HG03095 (cell line): ENCODE results near the gene TRPM1.

ENCODE experiments used
- ATAC-seq: cut with Tn5 transposase; IDR thresholded peaks from one replicate; pipeline ENCODE4 v1.9.1; 2021; ENCODE audit warnings: moderate library complexity; ENCODE audit not compliant: unreplicated experiment

Gene TRPM1

DNA sequence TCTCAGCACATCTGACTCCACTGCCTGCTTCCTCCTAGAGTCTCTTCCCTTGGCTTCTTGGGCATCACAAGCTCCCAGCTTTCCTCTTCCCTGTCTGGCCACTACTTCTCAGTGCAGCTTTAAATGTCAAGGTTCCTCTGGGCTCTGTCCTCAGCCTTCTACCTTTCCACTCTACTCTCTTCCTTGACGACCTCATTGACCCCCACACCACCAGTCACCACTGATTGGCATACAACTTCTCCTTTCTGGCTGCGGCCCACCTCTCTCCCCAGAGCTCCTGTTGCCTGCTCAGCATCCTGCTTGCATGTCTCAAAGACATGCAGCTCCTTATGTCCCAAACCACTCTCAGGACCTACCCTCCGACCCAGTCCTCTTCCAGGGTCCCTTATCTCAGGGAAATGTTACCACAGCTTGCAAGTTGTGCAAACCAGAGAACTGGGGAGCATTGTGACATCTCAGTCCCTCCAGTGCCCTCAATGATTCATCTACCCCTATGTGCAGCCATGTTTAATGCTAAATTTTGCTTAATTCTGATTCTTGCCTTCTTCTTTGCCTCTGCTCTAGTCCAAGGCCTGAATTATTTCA, 49.9 kb downstream of the TRPM1 start:
- no peak for ATAC-seq

DNA sequence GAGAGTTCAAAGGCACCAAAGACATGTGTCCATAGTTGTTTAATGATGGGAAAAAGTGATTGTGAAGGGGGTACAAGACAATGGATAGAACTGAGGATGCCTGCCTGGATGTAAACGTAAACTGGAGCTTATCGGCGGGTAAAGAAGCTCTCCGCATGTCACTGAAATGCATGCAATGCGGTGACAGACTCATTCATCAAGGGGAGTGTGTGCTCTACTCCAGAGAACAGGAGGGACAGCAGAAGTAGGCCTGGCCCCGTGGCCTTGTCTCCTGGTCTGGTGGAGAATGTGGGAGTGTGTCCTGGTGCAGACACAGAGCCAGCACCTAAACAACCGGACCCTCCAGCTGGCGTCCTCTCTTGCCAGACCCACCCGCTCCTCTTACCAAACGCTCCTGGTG, 50.6 kb downstream of the TRPM1 start:
- no peak for ATAC-seq

DNA sequence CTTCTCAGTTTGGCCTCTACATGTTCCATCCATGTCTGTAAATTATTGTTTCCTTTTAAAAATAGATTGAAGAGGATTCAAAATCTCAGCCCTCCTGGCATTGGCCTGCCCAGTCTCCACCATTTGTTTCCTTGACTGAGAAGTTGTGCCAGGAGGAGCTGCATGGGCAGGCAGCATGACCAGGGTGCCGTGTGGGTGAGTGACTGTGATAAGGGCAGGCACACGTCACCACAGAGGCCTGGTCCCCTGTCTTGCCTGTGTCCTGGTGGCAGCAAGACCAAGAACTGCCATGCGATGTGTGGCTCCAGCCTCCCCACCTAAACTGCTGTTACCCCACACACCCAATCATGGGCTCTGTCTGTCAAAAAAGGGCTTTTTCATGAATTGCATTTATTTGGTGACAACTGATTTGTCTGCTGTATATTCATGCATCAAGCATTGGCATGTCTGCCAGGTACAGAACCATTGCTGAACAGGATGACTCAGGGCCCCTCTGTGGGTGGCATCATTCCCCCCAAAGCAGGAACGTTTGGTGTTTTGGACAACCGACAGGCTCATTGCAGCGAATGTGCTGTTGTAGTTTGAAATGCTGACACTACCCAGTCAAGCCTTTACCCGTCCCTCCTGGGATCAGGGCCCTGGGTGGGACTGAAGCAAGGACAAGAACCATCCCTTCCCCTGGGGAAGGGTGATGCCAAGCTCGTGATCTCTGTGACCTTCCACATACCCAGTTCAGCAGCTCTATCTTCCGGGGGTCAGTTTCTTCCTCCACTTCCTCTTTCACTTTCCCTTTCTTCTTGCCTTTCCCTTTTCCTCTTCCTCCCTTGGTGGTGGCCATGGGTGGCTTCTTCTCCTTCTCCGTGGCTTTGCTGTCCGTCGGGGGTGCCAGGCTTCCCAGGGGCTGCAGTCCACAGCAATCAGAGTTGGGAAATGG, 51.6 kb downstream of the TRPM1 start:
- ATAC-seq: no peak

DNA sequence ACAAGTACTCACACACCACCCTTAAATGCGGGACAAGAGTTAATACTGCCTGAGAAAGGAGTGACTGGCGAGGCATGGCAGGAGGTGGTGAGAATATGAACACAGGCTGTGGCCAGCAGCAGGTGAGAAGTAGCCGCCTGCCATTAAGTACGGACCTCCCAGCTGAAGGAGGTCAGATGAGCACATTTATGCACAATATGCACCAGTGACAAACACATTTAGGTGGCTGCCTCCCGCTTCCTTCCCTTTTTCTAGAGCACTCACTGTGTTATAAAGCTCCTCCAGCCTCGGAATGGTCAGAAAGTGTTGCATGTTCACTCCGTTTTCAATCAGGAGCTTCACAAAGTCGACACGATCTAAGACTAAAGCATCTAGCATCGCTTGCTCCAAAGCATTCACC, 52.4 kb downstream of the TRPM1 start:
- no peak for ATAC-seq

DNA sequence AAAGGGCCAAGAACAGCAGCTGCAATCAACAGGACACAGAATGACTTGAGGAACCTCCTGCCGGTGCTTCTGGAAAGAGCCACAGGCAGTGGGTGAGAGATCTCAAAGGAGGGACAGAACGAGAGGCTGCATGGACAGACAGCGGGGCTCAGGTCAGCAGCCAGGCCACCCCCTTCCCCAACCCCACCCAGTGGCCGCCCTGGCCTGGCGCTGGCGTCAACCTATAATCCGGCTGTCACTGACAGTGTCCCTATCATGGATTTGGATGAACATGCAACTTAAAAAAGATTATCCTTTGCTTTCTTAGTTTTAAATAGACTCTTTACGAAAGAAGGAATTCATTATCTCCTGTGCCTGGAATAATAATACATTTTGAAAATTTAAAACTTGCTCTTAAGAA, 54.1 kb downstream of the TRPM1 start:
- ATAC-seq: no peak

DNA sequence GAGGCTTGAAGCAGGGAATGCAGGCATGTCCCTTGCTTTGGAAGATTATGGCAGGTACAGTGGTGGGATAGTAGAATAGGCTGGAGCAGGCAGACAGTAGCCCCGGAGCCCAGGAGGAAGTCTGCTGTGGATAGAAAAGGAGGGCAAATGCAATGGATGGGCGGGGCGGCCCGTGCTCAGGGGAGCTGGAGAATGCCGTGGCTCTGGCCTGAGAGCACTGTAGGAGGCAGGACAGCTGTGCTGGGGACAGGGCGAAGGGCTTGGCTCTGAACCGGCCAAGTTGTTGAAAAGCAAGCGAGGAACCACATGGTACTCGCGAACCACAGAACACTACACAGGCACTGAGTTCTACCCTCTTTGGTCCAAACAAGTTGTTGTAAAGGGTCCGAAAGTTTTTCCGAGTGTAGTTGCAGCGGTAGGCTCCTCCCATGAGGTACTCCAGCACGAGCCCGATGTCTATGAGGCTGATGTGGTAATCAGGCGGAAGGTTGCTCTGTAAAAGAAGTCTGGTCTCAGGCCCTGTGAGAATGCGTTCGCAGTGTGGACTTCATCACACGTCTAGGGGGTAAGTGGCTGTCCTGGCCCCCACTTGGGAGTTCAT, 54.7 kb downstream of the TRPM1 start:
- no peak for ATAC-seq

DNA sequence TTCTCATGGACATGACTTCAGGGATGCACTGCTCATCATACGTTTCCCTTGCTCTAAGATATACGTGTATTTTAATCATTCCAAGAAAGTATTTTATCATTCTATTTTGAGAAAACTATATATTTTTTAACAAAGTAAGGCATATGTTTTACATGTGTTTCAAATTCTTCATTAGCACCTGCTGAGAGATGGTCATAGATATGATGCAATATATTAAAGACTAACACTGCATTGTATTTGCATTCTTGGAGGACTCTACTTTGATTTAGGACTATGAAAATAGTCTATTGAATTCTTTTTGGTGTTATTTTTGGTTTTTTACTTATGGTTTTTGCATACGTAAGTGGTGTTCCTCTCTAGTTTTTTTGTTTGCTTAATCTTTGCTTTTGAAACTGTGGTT, 55.9 kb downstream of the TRPM1 start:
- ATAC-seq: no peak

DNA sequence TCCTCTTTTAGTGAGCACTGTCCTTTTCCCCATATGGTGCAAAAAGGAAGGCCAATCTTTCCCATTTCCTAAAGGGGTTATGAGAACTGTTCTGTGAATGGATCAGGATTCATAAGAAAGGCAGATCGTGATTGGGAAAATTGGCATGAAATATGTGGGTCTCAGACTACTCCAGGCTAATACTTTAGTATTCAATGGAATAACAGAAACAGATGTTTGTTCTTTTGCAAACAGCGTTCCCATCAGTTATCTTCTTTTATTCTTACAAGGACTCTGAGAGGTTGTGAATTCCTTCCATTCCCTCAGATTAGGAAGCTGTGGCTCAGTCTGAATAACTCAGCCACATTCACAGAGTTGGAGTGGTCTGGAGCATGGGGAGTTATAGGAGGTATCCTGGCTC, 58.8 kb downstream of the TRPM1 start:
- ATAC-seq: no peak

DNA sequence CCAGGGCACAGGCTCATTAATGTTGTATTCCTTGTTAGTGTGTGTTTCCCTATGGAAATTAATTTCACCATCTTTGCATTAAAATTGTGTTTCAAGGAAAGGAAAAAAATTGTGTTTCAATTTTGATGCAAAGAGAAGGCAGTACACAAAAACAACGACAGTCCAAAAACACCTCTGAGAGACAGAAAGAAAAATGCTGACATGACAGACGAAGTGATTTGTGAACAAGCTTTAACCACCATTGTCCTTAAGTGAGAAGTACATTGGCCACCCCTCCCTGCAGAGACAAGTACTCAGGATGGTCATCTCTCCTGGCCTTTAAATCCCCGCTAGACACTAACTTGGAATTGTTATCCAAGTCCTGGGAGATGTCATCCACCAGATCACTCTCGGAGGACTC, 59.9 kb downstream of the TRPM1 start:
- no peak for ATAC-seq

DNA sequence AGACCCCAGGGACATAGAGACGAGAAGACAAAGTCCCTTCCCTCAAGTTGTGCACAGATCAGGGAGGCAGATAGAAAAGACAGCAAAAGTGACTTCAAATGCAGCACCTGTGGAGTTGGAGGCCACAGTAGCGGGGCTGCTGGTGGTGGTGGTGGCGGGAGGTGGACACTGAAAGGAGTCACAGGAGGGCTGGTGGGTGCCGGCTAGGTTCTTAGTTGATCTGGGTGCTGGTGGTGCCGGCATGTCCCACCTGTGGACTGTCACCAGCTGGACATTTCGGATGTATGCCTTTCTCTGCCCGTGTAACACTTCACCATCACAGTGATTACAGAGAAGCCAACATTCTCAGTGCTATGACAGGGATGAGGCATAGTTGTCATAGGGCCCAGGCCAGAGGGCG, 60.9 kb downstream of the TRPM1 start:
- ATAC-seq: no peak

DNA sequence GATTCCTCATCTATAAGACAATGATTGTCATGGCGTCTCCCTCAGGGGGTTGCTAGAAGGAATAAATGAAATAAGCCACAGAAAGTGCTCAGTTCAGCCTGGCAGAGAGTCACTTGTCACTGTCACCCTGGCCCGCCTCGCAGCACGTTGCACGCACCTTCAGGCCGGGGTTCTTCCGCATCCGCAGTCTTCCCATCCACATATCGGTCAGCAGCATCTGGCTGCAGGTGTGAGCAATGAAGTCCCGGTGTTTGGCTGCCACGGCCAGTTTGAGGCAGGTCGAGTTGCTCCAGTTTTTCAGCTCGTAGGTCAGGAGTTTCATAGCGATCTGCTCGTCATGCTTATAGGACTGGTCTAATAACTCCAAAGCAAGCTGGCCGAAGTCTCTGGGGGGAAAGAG, 61.6 kb downstream of the TRPM1 start:
- no peak for ATAC-seq

DNA sequence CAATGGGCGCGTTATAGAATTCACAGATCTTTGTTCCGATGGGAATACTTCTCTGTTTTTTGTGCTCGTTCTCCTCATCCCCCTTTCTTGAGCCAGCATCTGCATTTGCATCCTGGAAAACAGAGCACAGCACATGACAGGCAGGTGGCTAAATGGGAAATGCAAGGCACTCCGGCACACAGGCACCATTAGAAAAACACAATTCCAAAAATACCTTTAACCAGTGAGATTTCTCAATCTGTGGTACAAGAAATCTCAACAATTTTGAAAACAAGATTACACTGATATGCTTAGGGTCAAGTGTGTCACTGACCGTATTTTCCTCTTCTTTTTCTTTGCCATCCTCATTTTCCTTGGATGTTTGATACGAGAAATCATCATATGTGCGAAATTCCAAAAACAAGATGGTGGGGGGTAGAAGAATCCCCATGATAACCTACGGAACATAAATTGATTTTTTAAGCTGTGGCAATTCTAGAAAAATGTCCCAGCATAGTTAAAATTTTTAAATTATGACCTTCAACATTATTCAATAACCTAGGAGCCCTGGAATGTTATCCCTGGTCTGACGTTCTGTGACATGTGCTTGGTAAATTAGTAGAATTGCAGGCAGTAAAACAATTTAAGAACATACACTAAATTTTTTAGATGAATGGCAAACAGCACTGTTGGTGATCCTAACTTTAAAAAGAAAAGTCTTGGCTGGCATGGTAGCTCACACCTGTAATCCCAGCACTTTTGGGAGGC, 63.6 kb downstream of the TRPM1 start:
- no peak for ATAC-seq

DNA sequence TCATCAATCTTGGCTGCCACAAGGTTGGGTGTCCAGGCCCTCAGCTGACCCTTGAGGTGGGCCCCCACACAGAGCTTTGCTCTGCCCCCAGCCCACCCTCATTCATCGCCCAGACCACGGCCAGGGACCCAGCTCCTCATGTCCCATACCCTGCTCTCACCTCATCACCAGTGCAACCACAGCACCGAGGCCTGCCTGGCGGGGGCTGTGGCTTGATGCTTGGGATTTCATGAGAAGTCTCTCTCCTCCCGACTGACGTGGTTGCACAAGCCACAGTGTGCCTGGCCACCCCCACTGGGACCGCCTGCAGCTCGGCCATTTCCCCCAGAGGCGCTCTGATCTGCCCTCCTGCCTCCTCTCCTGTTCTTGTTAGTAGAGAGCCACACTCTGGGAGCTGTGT, 64.7 kb downstream of the TRPM1 start:
- no peak for ATAC-seq

DNA sequence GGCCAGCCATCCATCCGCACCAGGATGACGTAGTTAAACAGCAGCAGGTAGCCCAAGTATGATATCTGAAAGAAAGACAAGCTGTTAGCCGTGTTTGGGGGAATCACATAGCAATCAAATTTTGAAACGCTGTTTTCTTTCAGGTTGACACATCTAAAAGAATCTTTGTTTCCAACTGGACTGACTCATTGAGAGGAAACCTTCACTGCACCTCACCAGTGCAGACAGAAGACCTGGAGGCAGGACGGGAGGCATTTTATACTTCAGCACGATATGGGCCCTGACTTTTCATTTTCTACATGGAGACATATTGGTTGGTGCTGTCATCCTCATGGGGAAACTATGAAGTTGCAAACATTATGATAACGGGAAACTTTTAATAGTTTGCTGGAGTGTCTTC, 65.9 kb downstream of the TRPM1 start:
- ATAC-seq: no peak

DNA sequence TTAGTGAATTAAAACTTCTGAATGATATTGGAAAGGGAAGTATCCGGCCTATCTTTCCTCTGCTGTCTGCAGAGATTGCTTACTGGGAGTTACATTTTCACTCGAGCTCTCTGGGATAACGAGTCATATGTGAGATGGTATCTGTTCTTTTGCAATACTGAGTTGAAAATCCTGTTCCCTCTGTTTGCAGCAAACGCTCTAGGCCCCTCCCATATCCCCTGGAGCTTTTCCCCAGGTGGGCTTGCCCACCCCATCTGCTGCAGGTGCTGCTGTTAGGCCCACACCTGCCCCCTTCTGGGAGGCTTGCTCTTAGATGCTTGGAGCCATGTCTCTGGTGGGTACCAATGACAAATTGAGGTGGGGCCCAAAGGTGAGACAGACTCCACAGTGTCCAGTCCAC, 67.4 kb downstream of the TRPM1 start:
- ATAC-seq: no peak

DNA sequence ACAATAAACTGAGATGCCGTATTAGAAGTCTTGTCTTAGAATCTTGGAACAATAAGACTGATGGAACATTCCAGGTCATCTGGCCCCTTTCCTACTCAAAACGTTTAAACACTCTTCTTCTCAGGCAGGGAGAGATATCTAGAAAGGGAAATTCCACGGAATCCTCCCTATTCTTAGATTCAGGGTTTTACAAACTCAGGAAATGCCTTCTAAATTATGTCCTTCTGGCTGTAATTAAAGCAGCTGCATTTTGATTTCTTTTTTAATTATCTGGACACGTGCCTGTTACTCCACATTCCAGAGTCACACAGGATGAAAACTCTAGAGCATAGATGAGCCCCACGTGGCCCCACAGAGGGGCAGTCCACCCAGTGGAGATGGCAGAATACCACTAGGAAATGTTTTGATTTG, 68.6 kb downstream of the TRPM1 start:
- ATAC-seq: no peak

DNA sequence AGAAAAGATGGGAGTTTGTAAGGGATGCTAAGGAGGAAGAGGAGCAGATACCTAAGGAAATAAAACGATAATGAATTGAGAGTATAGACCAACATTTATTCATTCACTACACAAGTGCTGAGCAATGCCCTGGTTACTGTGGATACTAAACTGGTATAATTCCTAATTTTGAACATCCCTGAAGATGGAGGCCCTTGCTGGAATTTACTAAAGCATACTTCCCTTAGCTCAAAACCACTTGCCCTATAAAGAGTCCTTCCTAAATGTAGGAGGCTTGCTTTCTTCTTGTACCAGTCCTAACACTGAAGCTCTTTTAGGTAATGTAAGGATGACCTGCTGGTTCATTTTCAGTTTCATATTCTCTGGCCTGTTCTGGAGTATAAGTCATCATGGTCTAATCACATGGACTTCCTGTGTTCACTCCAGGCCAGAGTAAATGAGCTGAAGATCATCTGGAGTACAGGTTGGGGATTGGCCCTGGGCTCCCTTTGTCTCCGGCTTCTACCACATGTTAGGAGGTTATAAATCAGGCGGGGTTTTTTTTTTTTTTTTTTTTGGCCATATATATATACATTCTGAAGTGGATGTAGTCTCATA, 70.0 kb downstream of the TRPM1 start:
- no peak for ATAC-seq

DNA sequence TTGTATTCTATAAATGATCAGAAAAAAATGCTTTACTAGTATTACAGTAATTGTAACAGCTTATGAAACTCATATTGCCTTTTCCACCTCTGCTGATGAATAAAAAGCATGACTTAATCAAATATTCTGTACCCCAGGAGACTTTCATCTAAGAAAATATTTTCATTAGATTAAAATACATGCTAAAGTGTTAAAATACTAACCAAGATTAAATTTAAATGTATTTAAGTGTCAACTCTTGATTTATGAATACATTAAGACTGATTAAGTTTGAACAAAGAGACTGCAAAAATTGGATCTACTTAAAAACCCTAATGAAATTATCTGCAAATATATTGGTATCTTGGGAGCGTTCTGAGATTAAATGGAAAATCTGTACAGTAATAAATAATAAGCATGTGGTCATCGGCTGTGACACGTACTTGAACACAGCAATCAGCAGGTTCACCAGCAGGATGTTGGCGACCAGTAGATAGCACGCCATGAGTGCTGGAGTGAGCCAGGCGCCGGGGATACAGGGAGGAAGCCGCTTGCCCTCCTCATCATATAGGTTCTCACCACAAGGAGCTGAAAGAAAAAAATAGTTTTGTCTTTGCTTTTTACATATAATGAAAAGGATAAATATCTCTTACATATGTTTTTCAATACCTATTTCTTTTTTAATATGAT, 73.5 kb downstream of the TRPM1 start:
- no peak for ATAC-seq

DNA sequence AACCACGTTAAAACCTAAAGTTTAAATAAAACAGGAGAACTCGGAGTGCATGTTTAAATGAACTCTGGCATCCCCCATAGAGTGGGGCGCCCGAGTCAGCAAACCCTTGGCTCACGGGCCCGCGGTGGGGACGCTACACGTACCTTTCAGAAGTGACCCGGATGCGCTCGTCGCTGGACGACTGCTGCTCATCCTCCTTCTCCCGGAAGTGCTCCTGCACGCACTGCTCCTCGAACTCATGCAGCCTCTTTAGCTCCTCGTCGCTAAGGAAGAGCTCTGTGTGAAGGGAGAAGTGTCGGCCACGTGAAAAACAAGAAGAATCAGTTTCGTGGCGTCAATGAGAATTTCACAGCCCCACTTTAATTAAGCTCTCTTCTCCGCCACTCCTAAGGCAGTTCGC, 75.5 kb downstream of the TRPM1 start:
- ATAC-seq: no peak

DNA sequence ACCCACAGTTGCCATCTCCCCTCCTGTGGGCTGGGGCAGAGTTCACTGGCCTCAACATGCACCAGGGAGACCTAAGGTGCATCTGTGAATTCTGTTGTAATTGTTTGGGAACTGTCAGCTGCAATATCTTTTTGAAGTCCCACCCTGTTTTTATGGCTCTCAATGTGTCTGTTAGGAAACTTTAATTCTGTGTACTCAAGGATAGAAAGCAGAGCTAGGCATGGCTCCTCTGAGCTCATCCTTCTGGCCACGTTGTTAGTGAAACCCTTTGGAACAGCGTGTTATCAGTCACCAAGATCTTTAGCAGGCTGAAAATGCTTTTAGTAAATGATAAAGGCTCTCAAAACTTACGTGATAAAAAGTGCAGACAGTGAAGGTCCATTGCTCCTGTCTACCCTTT, 76.5 kb downstream of the TRPM1 start:
- ATAC-seq: no peak

DNA sequence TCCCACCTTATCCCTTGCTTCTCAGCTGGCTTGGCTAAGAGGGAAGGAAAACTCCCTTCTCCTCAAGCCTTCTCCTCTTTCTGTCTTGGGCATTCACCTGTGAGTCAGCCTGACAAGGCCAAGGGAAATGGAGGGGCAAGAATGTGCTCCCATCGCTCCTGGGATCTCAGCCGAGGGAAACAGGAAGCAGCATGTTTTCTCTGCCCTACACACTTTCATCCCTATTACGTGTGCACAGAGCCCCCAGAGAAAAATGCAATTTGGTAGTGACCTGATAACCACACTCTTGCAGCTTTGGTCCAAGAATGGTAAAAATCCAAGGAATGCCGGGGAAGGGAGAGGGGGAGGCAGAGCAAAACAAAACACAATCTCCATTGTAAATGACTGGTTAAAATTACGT, 77.2 kb downstream of the TRPM1 start:
- no peak for ATAC-seq
